T-cell (primary cell): ENCODE measurements around the gene JAZF1. TPM values are rescaled to one million over a fixed set of nuclear protein-coding genes. Genes with fewer than 3 reads are reported as not detected.
"Not testable (repeated sequence)": the region's sequence is repeated elsewhere in the genome, so short reads cannot be mapped to it uniquely, and the experiment has no call there.

Source experiments
- ATAC-seq, 4 experiments: fragments of 200-7000 bp in 3 of 4; fragments of 150-1000 bp in 1 of 4; cut with Tn5 transposase; replicated peaks in 1 of 4; 1 replicate in 3 of 4; 2 replicates in 1 of 4; pipeline ENCODE4 v1.10.0; 2021; ENCODE audit warnings: moderate library complexity in 3 of 4, mild to moderate bottlenecking in 2 of 4, moderate number of reproducible peaks in 1 of 4
- CTCF ChIA-PET, 2 donors: fragments of 300-600 bp; sonication (Branson Sonifier 250); formaldehyde crosslinking; loops; one replicate each; lab custom pipeline; 2022; ENCODE audit warnings: antibody characterized with exemption in 2 of 2; lab: Charles Lee
- POLR2A ChIA-PET, 2 donors: fragments of 300-600 bp; sonication (Branson Sonifier 250); formaldehyde crosslinking; loops; one replicate each; lab custom pipeline; 2022; ENCODE audit warnings: antibody characterized with exemption in 2 of 2; lab: Charles Lee
- DNase-seq, 35 experiments: peaks; one replicate each; pipeline versions ENCODE4 v3.0.0 to v3.0.0-alpha.2; 2013 to 2023
- H3K27ac ChIP-seq: one replicate; pipeline ENCODE4 v1.5.1; 2013; ENCODE audit warnings: low read length
- H3K27me3 ChIP-seq, 2 experiments: replicated peaks in 1 of 2; 1 replicate in 1 of 2; 2 replicates in 1 of 2; pipeline versions ENCODE4 v1.6.1 to v1.7.0; 2013; ENCODE audit warnings: low read length in 1 of 2, mixed read lengths in 1 of 2; ENCODE audit not compliant: control insufficient read depth in 2 of 2, insufficient read depth in 2 of 2; ENCODE audit errors: extremely low read depth in 1 of 2
- H3K36me3 ChIP-seq, 2 donors: 1 replicate in 1 of 2; 2 replicates in 1 of 2; pipeline versions ENCODE4 v1.6.1 to v1.7.0; 2013; ENCODE audit warnings: low read length in 1 of 2; ENCODE audit not compliant: control insufficient read depth in 2 of 2, insufficient read depth in 1 of 2; ENCODE audit errors: extremely low read depth in 1 of 2
- H3K4me1 ChIP-seq, 2 experiments: 1 replicate in 1 of 2; 2 replicates in 1 of 2; pipeline versions ENCODE4 v1.6.1 to v1.7.0; 2013; ENCODE audit warnings: low read length in 2 of 2, mixed read lengths in 1 of 2; ENCODE audit not compliant: insufficient read depth in 2 of 2, control insufficient read depth in 1 of 2; ENCODE audit errors: extremely low read depth in 1 of 2
- H3K4me3 ChIP-seq, 2 donors: 1 replicate in 1 of 2; 2 replicates in 1 of 2; pipeline versions ENCODE4 v1.5.1 to v1.7.0; 2013; ENCODE audit warnings: mild to moderate bottlenecking in 2 of 2, low read length in 1 of 2, moderate library complexity in 1 of 2; ENCODE audit not compliant: control insufficient read depth in 1 of 2; ENCODE audit errors: extremely low read depth in 1 of 2
- H3K9me3 ChIP-seq: 2 replicates; pipeline ENCODE4 v1.7.0; 2013
- H3K27ac Mint-ChIP-seq, 2 donors: one replicate each; pipeline ENCODE4 v1.8.0; 2020 to 2021; ENCODE audit warnings: mild to moderate bottlenecking in 2 of 2, mixed read lengths in 2 of 2
- H3K27me3 Mint-ChIP-seq, 2 donors: one replicate each; pipeline ENCODE4 v1.8.0; 2021 to 2022; ENCODE audit warnings: mixed read lengths in 2 of 2
- H3K36me3 Mint-ChIP-seq: one replicate; pipeline ENCODE4 v1.8.0; 2021; ENCODE audit warnings: mixed read lengths
- H3K4me1 Mint-ChIP-seq, 3 donors: one replicate each; pipeline ENCODE4 v1.8.0; 2020 to 2022; ENCODE audit warnings: mixed read lengths in 3 of 3, mild to moderate bottlenecking in 1 of 3
- H3K4me3 Mint-ChIP-seq, 3 donors: one replicate each; pipeline ENCODE4 v1.8.0; 2020 to 2022; ENCODE audit warnings: mild to moderate bottlenecking in 3 of 3, mixed read lengths in 3 of 3, moderate library complexity in 3 of 3
- H3K9me3 Mint-ChIP-seq, 3 donors: one replicate each; pipeline ENCODE4 v1.8.0; 2020 to 2022; ENCODE audit warnings: mixed read lengths in 3 of 3
- WGBS: methylation state at CpG from one replicate; pipeline ENCODE4 v1.1.5; 2013; ENCODE audit warnings: missing lambda C conversion rate; ENCODE audit not compliant: insufficient coverage; 5-methylcytosine and 5-hydroxymethylcytosine counted together
- total RNA-seq, 35 experiments: library from RNA in 6 of 35; stranded (reverse) in 6 of 35; fragments of 120-200 nt in 1 of 35; gene quantifications; one replicate each; pipeline versions ENCODE4 v1.2.1 to v1.2.4 and lab custom pipeline; 2013 to 2026

The JAZF1 gene
- total RNA-seq, 5 donors from 2014 or later (not counting 1 experiment from before 2014, with no cell fraction given), result 9.6 to 22.1 (median 15.9) TPM

DNA sequence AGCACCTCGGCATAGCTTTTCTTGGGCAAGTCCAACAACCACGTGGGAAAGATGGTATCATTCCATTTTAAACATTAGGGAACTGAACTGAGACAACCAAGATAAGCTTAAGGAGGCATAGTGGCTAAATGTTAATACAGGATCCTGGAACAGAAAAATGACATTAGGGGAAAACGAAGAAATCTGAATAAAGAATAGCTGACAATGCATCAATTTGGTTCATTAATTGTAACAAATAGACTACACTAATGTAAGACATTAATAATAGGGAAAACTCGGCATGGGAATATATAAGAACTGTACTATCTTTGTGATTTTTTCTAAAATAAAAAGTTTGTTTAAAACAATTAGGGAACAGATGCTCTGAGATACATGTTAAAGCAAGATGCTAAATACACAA, 165.4 kb downstream of the JAZF1 start:
- Histone ChIP-seq H3K4me1 (peaks cover 0 to under 1% of the 10 kb centered on the region in 2 experiments), H3K27me3 (no peaks in the 10 kb centered on the region), H3K4me3 (no peak overlapping the region), H3K36me3 (no peaks in the 10 kb centered on the region), H3K27ac (no peak overlapping the region), H3K9me3 (no peaks in the 10 kb centered on the region)
- DNase-seq, result no peak
- Mint-ChIP-seq H3K4me3 (no peak overlapping the region), H3K36me3 (peaks cover 28% of the 10 kb centered on the region), H3K9me3 (peaks cover 3 to 5% (median 4%) of the 10 kb centered on the region in 3 donors), H3K4me1 (peaks cover 2 to 3% (median 2%) of the 10 kb centered on the region in 3 donors), H3K27ac (no peak overlapping the region), H3K27me3 (no peaks in the 10 kb centered on the region)
- no peak for ATAC-seq
- 100% methylated on average over 1 of the region's 4 CpGs for WGBS
- POLR2A ChIA-PET, result no interaction called here
- CTCF ChIA-PET, result interaction anchor here in 1 of 2 donors (0.7 kb wide), 1 partner anchor 1183 kb away, joined by 3 read pairs; no protein-coding TSS in a partner anchor

DNA sequence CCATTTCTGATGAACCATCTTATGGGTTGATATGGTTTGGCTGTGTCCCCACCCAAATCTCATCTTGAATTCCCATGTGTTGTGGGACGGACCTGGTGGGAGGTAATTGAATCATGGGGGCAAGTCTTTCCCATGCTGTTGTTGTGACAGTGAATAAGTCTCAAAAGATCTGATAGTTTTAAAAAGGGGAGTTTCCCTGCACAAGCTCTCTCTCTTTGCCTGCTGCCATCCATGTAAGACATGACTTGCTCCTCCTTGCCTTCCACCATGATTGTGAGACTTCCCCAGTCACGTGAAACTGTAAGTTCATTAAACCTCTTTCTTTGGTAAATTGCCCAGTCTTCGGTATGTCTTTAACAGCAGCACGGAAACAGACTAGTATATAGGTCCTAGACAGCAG, 166.3 kb downstream of the JAZF1 start:
- H3K27me3 ChIP-seq, ATAC-seq, H3K36me3 ChIP-seq, H3K4me3 ChIP-seq, POLR2A ChIA-PET, H3K27me3 Mint-ChIP-seq, DNase-seq, H3K4me1 Mint-ChIP-seq, H3K4me1 ChIP-seq, H3K9me3 Mint-ChIP-seq, H3K27ac ChIP-seq, H3K9me3 ChIP-seq, H3K27ac Mint-ChIP-seq, H3K4me3 Mint-ChIP-seq: not testable (repeated sequence)
- CTCF ChIA-PET, result interaction anchor here in 1 of 2 donors (0.5 kb wide), 1 partner anchor 65 kb away, joined by 3 read pairs; no protein-coding TSS in a partner anchor
- WGBS, result 95% methylated on average over 3 of the region's 4 CpGs
- H3K36me3 Mint-ChIP-seq, result peaks cover 28% of the 10 kb centered on the region

DNA sequence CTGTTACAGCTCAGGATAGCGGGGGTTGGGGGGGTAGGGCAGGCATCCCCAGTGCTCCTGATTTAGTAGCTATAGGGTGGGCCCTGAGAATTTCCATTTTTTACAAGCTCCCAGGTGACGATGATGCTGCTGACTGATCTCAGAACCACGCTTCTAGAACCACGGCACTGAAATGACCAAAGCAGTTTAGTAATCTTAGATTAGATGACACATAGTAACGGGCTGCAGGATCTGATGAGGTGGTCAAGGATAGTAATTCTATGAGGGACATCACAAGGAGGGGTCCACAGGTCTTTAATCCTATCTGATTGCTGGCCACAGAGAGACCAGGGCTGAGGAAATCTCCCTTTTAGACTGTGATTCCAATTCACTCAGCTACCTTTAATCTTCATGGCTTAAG, 167.2 kb downstream of the JAZF1 start:
- Histone ChIP-seq H3K36me3 (no peaks in the 10 kb centered on the region), H3K4me3 (no peak overlapping the region), H3K9me3 (no peaks in the 10 kb centered on the region), H3K27me3 (no peaks in the 10 kb centered on the region), H3K27ac (no peak overlapping the region), H3K4me1 (no peaks in the 10 kb centered on the region)
- no peak for DNase-seq
- Mint-ChIP-seq H3K27me3 (no peaks in the 10 kb centered on the region), H3K36me3 (peaks cover 28% of the 10 kb centered on the region), H3K4me1 (peaks cover 0 to 10% (median 3%) of the 10 kb centered on the region in 3 donors), H3K4me3 (no peak overlapping the region), H3K27ac (no peak overlapping the region), H3K9me3 (peaks cover 3 to 5% (median 4%) of the 10 kb centered on the region in 3 donors)
- ATAC-seq, result no peak
- CTCF ChIA-PET, result interaction anchor here in 1 of 2 donors (0.6 to 0.9 kb wide), 2 partner anchors 70 to 96 kb away, joined by 3 read pairs; no protein-coding TSS in a partner anchor
- 82% methylated on average over 2 of the region's 5 CpGs for WGBS
- POLR2A ChIA-PET, result interaction anchor here in 1 of 2 donors (0.6 kb wide), 1 partner anchor 241 kb away, joined by 3 read pairs; no protein-coding TSS in a partner anchor

DNA sequence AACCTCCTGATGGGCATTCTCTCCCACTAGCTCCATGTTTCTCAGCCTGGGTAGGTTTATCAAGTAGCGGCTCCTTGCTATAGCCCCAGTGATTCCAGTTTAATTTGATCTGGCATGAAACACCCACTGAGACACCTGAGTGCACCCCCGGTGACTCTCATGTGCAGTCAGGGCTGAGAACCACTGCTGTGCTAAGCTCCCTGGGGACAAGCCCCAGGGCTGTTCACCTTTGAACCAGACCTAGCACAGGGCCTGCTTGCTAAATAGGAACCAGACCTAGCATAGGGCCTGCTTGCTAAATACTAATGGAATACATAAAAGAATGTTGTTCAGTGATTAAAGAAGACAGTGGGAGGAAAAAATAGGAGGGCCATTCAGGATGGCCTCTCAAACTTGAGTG, 167.6 kb downstream of the JAZF1 start:
- POLR2A ChIA-PET, result no interaction called here
- Histone ChIP-seq H3K27me3 (no peaks in the 10 kb centered on the region), H3K27ac (no peak overlapping the region), H3K4me1 (no peaks in the 10 kb centered on the region), H3K36me3 (no peaks in the 10 kb centered on the region), H3K4me3 (no peak overlapping the region), H3K9me3 (no peaks in the 10 kb centered on the region)
- H3K27me3 Mint-ChIP-seq, result no peaks in the 10 kb centered on the region
- CTCF ChIA-PET, result interaction anchor here in 1 of 2 donors (0.6 to 0.9 kb wide), 2 partner anchors 71 to 96 kb away, joined by 3 read pairs; no protein-coding TSS in a partner anchor
- ATAC-seq, result no peak
- no peak overlapping the region for H3K27ac Mint-ChIP-seq
- peaks cover 3 to 5% (median 4%) of the 10 kb centered on the region in 3 donors for H3K9me3 Mint-ChIP-seq
- DNase-seq, result no peak
- no peak overlapping the region for H3K4me3 Mint-ChIP-seq
- H3K4me1 Mint-ChIP-seq, result peaks cover 0 to 12% (median 5%) of the 10 kb centered on the region in 3 donors
- peaks cover 28% of the 10 kb centered on the region for H3K36me3 Mint-ChIP-seq
- 89% methylated on average over 1 of the region's 2 CpGs for WGBS

DNA sequence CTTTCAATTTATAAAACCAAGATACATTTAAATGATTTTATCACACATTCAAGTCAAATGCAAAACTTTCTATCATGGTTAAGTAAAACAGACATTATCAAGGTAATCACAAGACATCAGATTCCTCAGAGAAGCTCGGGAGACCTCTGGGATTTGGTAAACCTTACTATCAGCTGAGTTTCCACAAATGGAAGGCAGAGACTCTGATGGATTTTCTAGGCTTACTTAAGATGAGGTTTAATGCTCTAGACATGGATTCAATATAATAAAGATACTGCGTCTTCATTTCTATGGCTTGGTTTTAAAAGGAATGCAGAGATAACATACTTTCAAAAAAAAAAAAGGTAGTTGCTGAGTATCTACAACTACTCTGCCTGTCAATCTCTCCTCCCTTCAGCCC, 171.7 kb downstream of the JAZF1 start:
- Mint-ChIP-seq H3K27me3 (no peaks in the 10 kb centered on the region), H3K4me3 (no peak overlapping the region), H3K9me3 (no peaks in the 10 kb centered on the region), H3K4me1 (peaks cover 9 to 30% (median 17%) of the 10 kb centered on the region in 3 donors), H3K27ac (peak overlapping the region in 1 of 2 donors; percentile 24), H3K36me3 (peaks cover 14% of the 10 kb centered on the region)
- Histone ChIP-seq H3K4me1 (no peaks in the 10 kb centered on the region), H3K4me3 (no peak overlapping the region), H3K27me3 (no peaks in the 10 kb centered on the region), H3K27ac (no peak overlapping the region), H3K9me3 (no peaks in the 10 kb centered on the region), H3K36me3 (no peaks in the 10 kb centered on the region)
- WGBS, result no CpG with 5 or more reads among the region's 2 CpGs
- ATAC-seq (no peak), DNase-seq (no peak)
- POLR2A ChIA-PET, result interaction anchor here in 1 of 2 donors (0.7 kb wide), 1 partner anchor 440 kb away, joined by 4 read pairs; no protein-coding TSS in a partner anchor
- CTCF ChIA-PET, result no interaction called here

DNA sequence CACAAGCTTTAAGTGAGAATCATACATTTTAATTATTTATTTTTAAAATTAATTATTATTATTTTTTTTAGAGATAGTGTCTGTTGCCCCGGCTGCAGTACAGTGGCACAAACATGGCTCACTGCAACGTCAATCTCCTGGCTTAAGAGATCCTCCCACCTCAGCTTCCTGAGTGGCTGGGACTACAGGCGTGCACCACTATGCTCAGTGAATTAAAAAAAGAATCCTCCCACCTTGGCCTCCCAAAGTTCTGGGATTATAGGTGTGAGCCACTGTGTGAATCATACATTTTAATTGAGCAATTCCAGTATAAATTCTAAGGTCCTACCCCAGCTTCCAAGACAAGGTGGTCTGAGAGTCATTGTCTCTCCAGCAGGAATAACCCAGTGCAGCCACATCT, 172.4 kb downstream of the JAZF1 start:
- H3K27me3 ChIP-seq, result no peaks in the 10 kb centered on the region
- H3K36me3 ChIP-seq, result no peaks in the 10 kb centered on the region
- H3K27ac Mint-ChIP-seq, result no peak overlapping the region
- H3K27me3 Mint-ChIP-seq, result no peaks in the 10 kb centered on the region
- H3K4me3 Mint-ChIP-seq, result no peak overlapping the region
- no peak overlapping the region for H3K4me3 ChIP-seq
- no peak overlapping the region for H3K27ac ChIP-seq
- H3K36me3 Mint-ChIP-seq, result peaks cover 10% of the 10 kb centered on the region
- CTCF ChIA-PET, result interaction anchor here in 1 of 2 donors (0.7 kb wide), 1 partner anchor 13 kb away, joined by 3 read pairs; no protein-coding TSS in a partner anchor
- no peaks in the 10 kb centered on the region for H3K9me3 Mint-ChIP-seq
- H3K9me3 ChIP-seq, result no peaks in the 10 kb centered on the region
- ATAC-seq, result no peak
- POLR2A ChIA-PET, result no interaction called here
- peaks cover 9 to 33% (median 17%) of the 10 kb centered on the region in 3 donors for H3K4me1 Mint-ChIP-seq
- DNase-seq, result no peak
- H3K4me1 ChIP-seq, result no peaks in the 10 kb centered on the region
- WGBS, result no CpG with 5 or more reads among the region's 3 CpGs
